ENCODE measurements around the gene PRAMEF13.
"Not testable (repeated sequence)": the region's sequence is repeated elsewhere in the genome, so short reads cannot be mapped to it uniquely, and the experiment has no call there.

The PRAMEF13 gene

GRCh38 chr1:13201309-13201708, at the start of gene PRAMEF13:
TSS of gene PRAMEF13 (minus strand) at chr1:13201409. CDS start at chr1:13199589, 1,820 bp downstream.
- not testable (repeated sequence) for H3K9me3 Mint-ChIP-seq; H3K4me1 Mint-ChIP-seq (ENCODE audit: low read depth); H3K36me3 Mint-ChIP-seq (ENCODE audit: low read depth); H3K27me3 Mint-ChIP-seq; H3K27ac Mint-ChIP-seq; H3K4me3 Mint-ChIP-seq

GRCh38 chr1:13247122-13247521, 45.9 kb upstream of the PRAMEF13 start:
- H3K4me1 Mint-ChIP-seq (ENCODE audit: low read depth); H3K4me3 Mint-ChIP-seq; H3K27ac Mint-ChIP-seq; H3K36me3 Mint-ChIP-seq (ENCODE audit: low read depth); H3K9me3 Mint-ChIP-seq; H3K27me3 Mint-ChIP-seq: not testable (repeated sequence)

GRCh38 chr1:13246554-13246871, 45.3 kb upstream of the PRAMEF13 start:
- H3K9me3 Mint-ChIP-seq; H3K27me3 Mint-ChIP-seq; H3K4me1 Mint-ChIP-seq (ENCODE audit: low read depth); H3K36me3 Mint-ChIP-seq (ENCODE audit: low read depth); H3K4me3 Mint-ChIP-seq; H3K27ac Mint-ChIP-seq: not testable (repeated sequence)

- not testable (repeated sequence) for H3K27ac Mint-ChIP-seq; H3K27me3 Mint-ChIP-seq; H3K4me1 Mint-ChIP-seq (ENCODE audit: low read depth); H3K4me3 Mint-ChIP-seq; H3K9me3 Mint-ChIP-seq; H3K36me3 Mint-ChIP-seq (ENCODE audit: low read depth)
Observed at GRCh38 chr1:13245841-13246553, 44.8 kb upstream of the PRAMEF13 start.

- H3K4me1 Mint-ChIP-seq (ENCODE audit: low read depth): not testable (repeated sequence)
Observed at GRCh38 chr1:13243536-13244263, 42.5 kb upstream of the PRAMEF13 start.

GRCh38 chr1:13239633-13240032, 38.4 kb upstream of the PRAMEF13 start:
- not testable (repeated sequence) for H3K9me3 Mint-ChIP-seq; H3K4me3 Mint-ChIP-seq; H3K27ac Mint-ChIP-seq; H3K27me3 Mint-ChIP-seq; H3K4me1 Mint-ChIP-seq (ENCODE audit: low read depth); H3K36me3 Mint-ChIP-seq (ENCODE audit: low read depth)

More at GRCh38 chr1:13243536-13244263, 42.5 kb upstream of the PRAMEF13 start:
- not testable (repeated sequence) for H3K4me3 Mint-ChIP-seq; H3K9me3 Mint-ChIP-seq; H3K27ac Mint-ChIP-seq; H3K36me3 Mint-ChIP-seq (ENCODE audit: low read depth); H3K27me3 Mint-ChIP-seq

GRCh38 chr1:13237572-13237971, 36.4 kb upstream of the PRAMEF13 start:
- not testable (repeated sequence) for H3K36me3 Mint-ChIP-seq (ENCODE audit: low read depth); H3K4me1 Mint-ChIP-seq (ENCODE audit: low read depth); H3K27ac Mint-ChIP-seq; H3K9me3 Mint-ChIP-seq; H3K27me3 Mint-ChIP-seq; H3K4me3 Mint-ChIP-seq

- not testable (repeated sequence) for H3K4me1 Mint-ChIP-seq (ENCODE audit: low read depth); H3K4me3 Mint-ChIP-seq; H3K27ac Mint-ChIP-seq; H3K36me3 Mint-ChIP-seq (ENCODE audit: low read depth); H3K9me3 Mint-ChIP-seq; H3K27me3 Mint-ChIP-seq
Observed at GRCh38 chr1:13234057-13234456, 32.8 kb upstream of the PRAMEF13 start.

- not testable (repeated sequence) for H3K27me3 Mint-ChIP-seq; H3K9me3 Mint-ChIP-seq; H3K4me3 Mint-ChIP-seq; H3K27ac Mint-ChIP-seq; H3K36me3 Mint-ChIP-seq (ENCODE audit: low read depth); H3K4me1 Mint-ChIP-seq (ENCODE audit: low read depth)
Observed at GRCh38 chr1:13232056-13232455, 30.8 kb upstream of the PRAMEF13 start.

- H3K36me3 Mint-ChIP-seq (ENCODE audit: low read depth); H3K4me3 Mint-ChIP-seq; H3K4me1 Mint-ChIP-seq (ENCODE audit: low read depth); H3K9me3 Mint-ChIP-seq; H3K27me3 Mint-ChIP-seq; H3K27ac Mint-ChIP-seq: not testable (repeated sequence)
Observed at GRCh38 chr1:13231061-13231750, 30.0 kb upstream of the PRAMEF13 start.

- not testable (repeated sequence) for H3K4me1 Mint-ChIP-seq (ENCODE audit: low read depth); H3K27ac Mint-ChIP-seq; H3K9me3 Mint-ChIP-seq; H3K27me3 Mint-ChIP-seq; H3K4me3 Mint-ChIP-seq; H3K36me3 Mint-ChIP-seq (ENCODE audit: low read depth)
Observed at GRCh38 chr1:13230601-13231000, 29.4 kb upstream of the PRAMEF13 start.

- H3K4me1 Mint-ChIP-seq (ENCODE audit: low read depth); H3K27me3 Mint-ChIP-seq; H3K36me3 Mint-ChIP-seq (ENCODE audit: low read depth); H3K9me3 Mint-ChIP-seq; H3K27ac Mint-ChIP-seq; H3K4me3 Mint-ChIP-seq: not testable (repeated sequence)
Observed at GRCh38 chr1:13230096-13230495, 28.9 kb upstream of the PRAMEF13 start.

GRCh38 chr1:13228343-13228781, 27.2 kb upstream of the PRAMEF13 start:
- Mint-ChIP-seq H3K36me3 (ENCODE audit: low read depth) (no peaks in the 10 kb centered on the region), H3K9me3 (no peaks in the 10 kb centered on the region), H3K27me3 (no peaks in the 10 kb centered on the region), H3K4me1 (ENCODE audit: low read depth) (no peaks in the 10 kb centered on the region), H3K4me3 (no peak overlapping the region), H3K27ac (no peak overlapping the region)

- H3K9me3 Mint-ChIP-seq; H3K27ac Mint-ChIP-seq; H3K36me3 Mint-ChIP-seq (ENCODE audit: low read depth); H3K4me1 Mint-ChIP-seq (ENCODE audit: low read depth); H3K4me3 Mint-ChIP-seq; H3K27me3 Mint-ChIP-seq: not testable (repeated sequence)
Observed at GRCh38 chr1:13227271-13228055, 26.3 kb upstream of the PRAMEF13 start.

- not testable (repeated sequence) for H3K9me3 Mint-ChIP-seq; H3K4me1 Mint-ChIP-seq (ENCODE audit: low read depth); H3K36me3 Mint-ChIP-seq (ENCODE audit: low read depth); H3K27ac Mint-ChIP-seq; H3K4me3 Mint-ChIP-seq; H3K27me3 Mint-ChIP-seq
Observed at GRCh38 chr1:13225675-13226204, 24.5 kb upstream of the PRAMEF13 start, which contains the start of gene PRAMEF18. TSS of gene PRAMEF18 (minus strand) at chr1:13226154. CDS start at chr1:13226106, 48 bp downstream.

All from stimulated activated naive CD8-positive, alpha-beta T cell treated with anti-CD3 and anti-CD28 coated beads, Interleukin-15, Interleukin-2, amounts not matched to agents 100 ng/mL and 50 ng/mL, for 24 hours (primary cell).